ENCODE results near the gene PAFAH2.

PAFAH2 gene

GRCh38 chr1:26028490-26028980 is 30.7 kb upstream of the PAFAH2 start:
- H3K27me3 ChIP-seq (ENCODE audit: control insufficient read depth, insufficient read depth, low read length): peaks cover 11% of the 10 kb centered on the region
- no peaks in the 10 kb centered on the region for H3K9me3 ChIP-seq (ENCODE audit: control insufficient read depth, low read length)
- H3K4me1 ChIP-seq (ENCODE audit: control insufficient read depth, insufficient read depth, low read length): no peaks in the 10 kb centered on the region
- H3K36me3 ChIP-seq (ENCODE audit: control insufficient read depth, insufficient read depth, low read length): no peaks in the 10 kb centered on the region
- no peak overlapping the region for H3K4me3 ChIP-seq (ENCODE audit: low read length)
- H3K9ac ChIP-seq (ENCODE audit: low read length): no peak overlapping the region

- no peak overlapping the region for H3K4me3 ChIP-seq (ENCODE audit: low read length)
These were observed 30.0 kb upstream of the PAFAH2 start for GRCh38 chr1:26027716-26028489.

GRCh38 chr1:26025517-26025916 is 27.7 kb upstream of the PAFAH2 start:
- Histone ChIP-seq H3K36me3 (ENCODE audit: control insufficient read depth, insufficient read depth, low read length) (no peaks in the 10 kb centered on the region), H3K4me3 (ENCODE audit: low read length) (no peak overlapping the region), H3K9ac (ENCODE audit: low read length) (no peak overlapping the region), H3K9me3 (ENCODE audit: control insufficient read depth, low read length) (no peaks in the 10 kb centered on the region), H3K4me1 (ENCODE audit: control insufficient read depth, insufficient read depth, low read length) (no peaks in the 10 kb centered on the region), H3K27me3 (ENCODE audit: control insufficient read depth, insufficient read depth, low read length) (peaks cover 2% of the 10 kb centered on the region)

More at GRCh38 chr1:26027716-26028489, 30.0 kb upstream of the PAFAH2 start:
- Histone ChIP-seq H3K9ac (ENCODE audit: low read length) (no peak overlapping the region), H3K27me3 (ENCODE audit: control insufficient read depth, insufficient read depth, low read length) (peaks cover 6% of the 10 kb centered on the region), H3K4me1 (ENCODE audit: control insufficient read depth, insufficient read depth, low read length) (no peaks in the 10 kb centered on the region), H3K9me3 (ENCODE audit: control insufficient read depth, low read length) (no peaks in the 10 kb centered on the region), H3K36me3 (ENCODE audit: control insufficient read depth, insufficient read depth, low read length) (no peaks in the 10 kb centered on the region)

GRCh38 chr1:26025060-26025459 is 27.2 kb upstream of the PAFAH2 start:
- no peak overlapping the region for H3K9ac ChIP-seq (ENCODE audit: low read length)
- no peaks in the 10 kb centered on the region for H3K9me3 ChIP-seq (ENCODE audit: control insufficient read depth, low read length)
- H3K4me3 ChIP-seq (ENCODE audit: low read length): no peak overlapping the region
- H3K4me1 ChIP-seq (ENCODE audit: control insufficient read depth, insufficient read depth, low read length): no peaks in the 10 kb centered on the region
- H3K27me3 ChIP-seq (ENCODE audit: control insufficient read depth, insufficient read depth, low read length): peaks cover 2% of the 10 kb centered on the region
- no peaks in the 10 kb centered on the region for H3K36me3 ChIP-seq (ENCODE audit: control insufficient read depth, insufficient read depth, low read length)

GRCh38 chr1:26023826-26024225 is 26.0 kb upstream of the PAFAH2 start:
- H3K36me3 ChIP-seq (ENCODE audit: control insufficient read depth, insufficient read depth, low read length): no peaks in the 10 kb centered on the region
- H3K4me3 ChIP-seq (ENCODE audit: low read length): no peak overlapping the region
- peaks cover 2% of the 10 kb centered on the region for H3K27me3 ChIP-seq (ENCODE audit: control insufficient read depth, insufficient read depth, low read length)
- H3K9me3 ChIP-seq (ENCODE audit: control insufficient read depth, low read length): no peaks in the 10 kb centered on the region
- H3K4me1 ChIP-seq (ENCODE audit: control insufficient read depth, insufficient read depth, low read length): no peaks in the 10 kb centered on the region
- H3K9ac ChIP-seq (ENCODE audit: low read length): no peak overlapping the region

GRCh38 chr1:26023009-26023408 is 25.1 kb upstream of the PAFAH2 start:
- Histone ChIP-seq H3K27me3 (ENCODE audit: control insufficient read depth, insufficient read depth, low read length) (peaks cover 2% of the 10 kb centered on the region), H3K4me3 (ENCODE audit: low read length) (no peak overlapping the region), H3K9me3 (ENCODE audit: control insufficient read depth, low read length) (no peaks in the 10 kb centered on the region), H3K36me3 (ENCODE audit: control insufficient read depth, insufficient read depth, low read length) (no peaks in the 10 kb centered on the region), H3K4me1 (ENCODE audit: control insufficient read depth, insufficient read depth, low read length) (no peaks in the 10 kb centered on the region), H3K9ac (ENCODE audit: low read length) (no peak overlapping the region)

GRCh38 chr1:26022404-26022779 is 24.5 kb upstream of the PAFAH2 start:
- H3K9ac ChIP-seq (ENCODE audit: low read length): no peak overlapping the region
- H3K9me3 ChIP-seq (ENCODE audit: control insufficient read depth, low read length): no peaks in the 10 kb centered on the region
- peaks cover 2% of the 10 kb centered on the region for H3K27me3 ChIP-seq (ENCODE audit: control insufficient read depth, insufficient read depth, low read length)
- no peaks in the 10 kb centered on the region for H3K36me3 ChIP-seq (ENCODE audit: control insufficient read depth, insufficient read depth, low read length)
- no peaks in the 10 kb centered on the region for H3K4me1 ChIP-seq (ENCODE audit: control insufficient read depth, insufficient read depth, low read length)
- no peak overlapping the region for H3K4me3 ChIP-seq (ENCODE audit: low read length)

- Histone ChIP-seq H3K9me3 (ENCODE audit: control insufficient read depth, low read length) (no peaks in the 10 kb centered on the region), H3K36me3 (ENCODE audit: control insufficient read depth, insufficient read depth, low read length) (no peaks in the 10 kb centered on the region), H3K4me3 (ENCODE audit: low read length) (no peak within 1 kb of the TSS), H3K9ac (ENCODE audit: low read length) (no peak within 1 kb of the TSS), H3K27me3 (ENCODE audit: control insufficient read depth, insufficient read depth, low read length) (peaks cover 2% of the 10 kb centered on the region), H3K4me1 (ENCODE audit: control insufficient read depth, insufficient read depth, low read length) (no peaks in the 10 kb centered on the region)
These were observed 24.0 kb upstream of the PAFAH2 start, which contains the start of gene EXTL1 for GRCh38 chr1:26021647-26022403. TSS of gene EXTL1 (plus strand) at chr1:26021775. CDS start at chr1:26022647, 872 bp downstream.

GRCh38 chr1:26020941-26021646 is 23.2 kb upstream of the PAFAH2 start:
- no peaks in the 10 kb centered on the region for H3K9me3 ChIP-seq (ENCODE audit: control insufficient read depth, low read length)
- no peaks in the 10 kb centered on the region for H3K4me1 ChIP-seq (ENCODE audit: control insufficient read depth, insufficient read depth, low read length)
- H3K9ac ChIP-seq (ENCODE audit: low read length): no peak overlapping the region
- peaks cover 2% of the 10 kb centered on the region for H3K27me3 ChIP-seq (ENCODE audit: control insufficient read depth, insufficient read depth, low read length)
- H3K36me3 ChIP-seq (ENCODE audit: control insufficient read depth, insufficient read depth, low read length): no peaks in the 10 kb centered on the region
- H3K4me3 ChIP-seq (ENCODE audit: low read length): no peak overlapping the region

GRCh38 chr1:26020330-26020768 is 22.5 kb upstream of the PAFAH2 start:
- H3K36me3 ChIP-seq (ENCODE audit: control insufficient read depth, insufficient read depth, low read length): no peaks in the 10 kb centered on the region
- H3K9ac ChIP-seq (ENCODE audit: low read length): no peak overlapping the region
- peaks cover 1% of the 10 kb centered on the region for H3K27me3 ChIP-seq (ENCODE audit: control insufficient read depth, insufficient read depth, low read length)
- H3K4me3 ChIP-seq (ENCODE audit: low read length): no peak overlapping the region
- H3K9me3 ChIP-seq (ENCODE audit: control insufficient read depth, low read length): no peaks in the 10 kb centered on the region
- no peaks in the 10 kb centered on the region for H3K4me1 ChIP-seq (ENCODE audit: control insufficient read depth, insufficient read depth, low read length)

GRCh38 chr1:26019641-26020315 is 21.9 kb upstream of the PAFAH2 start:
- Histone ChIP-seq H3K27me3 (ENCODE audit: control insufficient read depth, insufficient read depth, low read length) (no peaks in the 10 kb centered on the region), H3K9ac (ENCODE audit: low read length) (no peak overlapping the region), H3K9me3 (ENCODE audit: control insufficient read depth, low read length) (no peaks in the 10 kb centered on the region), H3K36me3 (ENCODE audit: control insufficient read depth, insufficient read depth, low read length) (no peaks in the 10 kb centered on the region), H3K4me3 (ENCODE audit: low read length) (no peak overlapping the region), H3K4me1 (ENCODE audit: control insufficient read depth, insufficient read depth, low read length) (no peaks in the 10 kb centered on the region)

Measured in mucosa of stomach (tissue), 1 donor.